Caco-2 (cell line): ENCODE data around the gene FAM174C. TPM values are rescaled to one million over a fixed set of nuclear protein-coding genes. Genes with fewer than 3 reads are reported as not detected.

Experiments used
- BruUV-seq: library from RNA; stranded (reverse); fragments of 400-500 nt; replicated peaks from 2 replicates; lab custom pipeline; 2021; lab: Mats Ljungman, UMichigan
- CTCF ChIA-PET: fragments of 300-600 bp; sonication (Branson Sonifier 250); formaldehyde crosslinking; loops from one replicate; lab custom pipeline; 2022; ENCODE audit warnings: antibody characterized with exemption; lab: Charles Lee
- POLR2A ChIA-PET: fragments of 300-600 bp; sonication (Branson Sonifier 250); formaldehyde crosslinking; loops from one replicate; lab custom pipeline; 2022; ENCODE audit warnings: antibody characterized with exemption; lab: Charles Lee
- DNase-seq, 2 experiments: peaks; one replicate each; pipeline versions ENCODE4 v3.0.0 to v3.0.0-alpha.2; 2020 to 2022
- H3K27me3 ChIP-seq: replicated peaks from 2 replicates; pipeline ENCODE4 v1.6.0; 2011; ENCODE audit warnings: low read length; ENCODE audit not compliant: control insufficient read depth, insufficient read depth
- H3K36me3 ChIP-seq: 2 replicates; pipeline ENCODE4 v1.5.1; 2011; ENCODE audit warnings: low read length; ENCODE audit not compliant: control insufficient read depth, insufficient read depth
- H3K4me1 ChIP-seq: fragments of 250-450 bp; sonication (Bioruptor Pico); 2 replicates; pipeline ENCODE4 v1.5.1; 2020; ENCODE audit warnings: mild to moderate bottlenecking
- H3K4me3 ChIP-seq: 2 replicates; pipeline ENCODE4 v1.5.1; 2011; ENCODE audit warnings: low read depth, mild to moderate bottlenecking, control low read depth, low read length
- H3K9me3 ChIP-seq: fragments of 250-450 bp; sonication (Bioruptor Pico); 2 replicates; pipeline ENCODE4 v1.5.1; 2020; ENCODE audit warnings: mild to moderate bottlenecking, moderate library complexity
- H3K27ac Mint-ChIP-seq: one replicate; pipeline ENCODE4 v1.8.0; 2022; ENCODE audit warnings: mixed read lengths; ENCODE audit not compliant: unreplicated experiment
- H3K27me3 Mint-ChIP-seq: one replicate; pipeline ENCODE4 v1.8.0; 2022; ENCODE audit warnings: mixed read lengths; ENCODE audit not compliant: insufficient read depth, unreplicated experiment
- H3K36me3 Mint-ChIP-seq: one replicate; pipeline ENCODE4 v1.8.0; 2022; ENCODE audit warnings: mild to moderate bottlenecking, mixed read lengths; ENCODE audit not compliant: insufficient read depth, unreplicated experiment
- H3K4me1 Mint-ChIP-seq: one replicate; pipeline ENCODE4 v1.8.0; 2022; ENCODE audit warnings: low read depth, mixed read lengths; ENCODE audit not compliant: unreplicated experiment
- H3K4me3 Mint-ChIP-seq: one replicate; pipeline ENCODE4 v1.8.0; 2022; ENCODE audit warnings: mild to moderate bottlenecking, moderate library complexity, mixed read lengths; ENCODE audit not compliant: unreplicated experiment
- H3K9me3 Mint-ChIP-seq: one replicate; pipeline ENCODE4 v1.8.0; 2022; ENCODE audit warnings: mixed read lengths; ENCODE audit not compliant: unreplicated experiment
- intact Hi-C: fragments of 100-400 bp; cut with micrococcal nuclease; formaldehyde crosslinking; loops from one replicate; pipeline ENCODE4 v1.10.0; 2022; ENCODE audit not compliant: unreplicated experiment
- total RNA-seq: library from RNA; stranded (reverse); gene quantifications from 2 replicates; pipeline ENCODE4 v1.2.3, GENCODE V29; 2022
- TF ChIP-seq, protein P1 (sequence below), 2 experiments: fragments of 200-600 bp in 1 of 2; IDR thresholded peaks; 1 replicate in 1 of 2; 2 replicates in 1 of 2; pipeline versions ENCODE4 v1.5.1 to v1.8.0; 2011 to 2022; ENCODE audit warnings: antibody characterized with exemption in 1 of 2, control low read depth in 1 of 2, inconsistent platforms in 1 of 2, low read depth in 1 of 2, low read length in 1 of 2, mild to moderate bottlenecking in 1 of 2, moderate library complexity in 1 of 2; ENCODE audit not compliant: insufficient read depth in 1 of 2, severe bottlenecking in 1 of 2, unreplicated experiment in 1 of 2

Gene FAM174C
- total RNA-seq, 1 experiment from 2014 or later, result 51.0 TPM

- no peaks in the 10 kb centered on the region for H3K9me3 ChIP-seq
- H3K4me3 ChIP-seq, result peak overlapping the region; percentile 28
- BruUV-seq, result no TSS peak
- Mint-ChIP-seq H3K27me3 (no peaks in the 10 kb centered on the region), H3K27ac (peak overlapping the region; percentile 98), H3K4me1 (peaks cover 18% of the 10 kb centered on the region), H3K9me3 (no peaks in the 10 kb centered on the region), H3K4me3 (peak overlapping the region; percentile 78), H3K36me3 (peaks cover 93% of the 10 kb centered on the region)
- TF ChIP-seq, protein P1, sequence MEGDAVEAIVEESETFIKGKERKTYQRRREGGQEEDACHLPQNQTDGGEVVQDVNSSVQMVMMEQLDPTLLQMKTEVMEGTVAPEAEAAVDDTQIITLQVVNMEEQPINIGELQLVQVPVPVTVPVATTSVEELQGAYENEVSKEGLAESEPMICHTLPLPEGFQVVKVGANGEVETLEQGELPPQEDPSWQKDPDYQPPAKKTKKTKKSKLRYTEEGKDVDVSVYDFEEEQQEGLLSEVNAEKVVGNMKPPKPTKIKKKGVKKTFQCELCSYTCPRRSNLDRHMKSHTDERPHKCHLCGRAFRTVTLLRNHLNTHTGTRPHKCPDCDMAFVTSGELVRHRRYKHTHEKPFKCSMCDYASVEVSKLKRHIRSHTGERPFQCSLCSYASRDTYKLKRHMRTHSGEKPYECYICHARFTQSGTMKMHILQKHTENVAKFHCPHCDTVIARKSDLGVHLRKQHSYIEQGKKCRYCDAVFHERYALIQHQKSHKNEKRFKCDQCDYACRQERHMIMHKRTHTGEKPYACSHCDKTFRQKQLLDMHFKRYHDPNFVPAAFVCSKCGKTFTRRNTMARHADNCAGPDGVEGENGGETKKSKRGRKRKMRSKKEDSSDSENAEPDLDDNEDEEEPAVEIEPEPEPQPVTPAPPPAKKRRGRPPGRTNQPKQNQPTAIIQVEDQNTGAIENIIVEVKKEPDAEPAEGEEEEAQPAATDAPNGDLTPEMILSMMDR (IDR thresholded peaks at IDR 0.05; ENCODE audit: insufficient read depth in 1 of 2, low read depth in 1 of 2, low read length in 1 of 2, severe bottlenecking in 1 of 2, unreplicated experiment in 1 of 2), result no peak
- intact Hi-C loops, result loop anchor here (1.0 kb wide), 2 partner anchors 7 to 11 kb away; partner anchors contain the start of gene CIRBP
- H3K4me1 ChIP-seq, result peaks cover 75% of the 10 kb centered on the region
- POLR2A ChIA-PET, result interaction anchor here (1.2 to 3.1 kb wide), 2 partner anchors 10 to 14 kb away, joined by 5 to 62 read pairs; partner anchors contain the start of gene CIRBP
- CTCF ChIA-PET, result interaction anchor here (0.6 to 5.2 kb wide), 2 partner anchors 15 kb away, joined by 3 to 41 read pairs; no protein-coding TSS in a partner anchor
- no peaks in the 10 kb centered on the region for H3K27me3 ChIP-seq
- no peak for DNase-seq
- H3K36me3 ChIP-seq, result peaks cover 13% of the 10 kb centered on the region
Observed at GRCh38 chr19:1258707-1259205, 16.6 kb upstream of the FAM174C start.

DNA sequence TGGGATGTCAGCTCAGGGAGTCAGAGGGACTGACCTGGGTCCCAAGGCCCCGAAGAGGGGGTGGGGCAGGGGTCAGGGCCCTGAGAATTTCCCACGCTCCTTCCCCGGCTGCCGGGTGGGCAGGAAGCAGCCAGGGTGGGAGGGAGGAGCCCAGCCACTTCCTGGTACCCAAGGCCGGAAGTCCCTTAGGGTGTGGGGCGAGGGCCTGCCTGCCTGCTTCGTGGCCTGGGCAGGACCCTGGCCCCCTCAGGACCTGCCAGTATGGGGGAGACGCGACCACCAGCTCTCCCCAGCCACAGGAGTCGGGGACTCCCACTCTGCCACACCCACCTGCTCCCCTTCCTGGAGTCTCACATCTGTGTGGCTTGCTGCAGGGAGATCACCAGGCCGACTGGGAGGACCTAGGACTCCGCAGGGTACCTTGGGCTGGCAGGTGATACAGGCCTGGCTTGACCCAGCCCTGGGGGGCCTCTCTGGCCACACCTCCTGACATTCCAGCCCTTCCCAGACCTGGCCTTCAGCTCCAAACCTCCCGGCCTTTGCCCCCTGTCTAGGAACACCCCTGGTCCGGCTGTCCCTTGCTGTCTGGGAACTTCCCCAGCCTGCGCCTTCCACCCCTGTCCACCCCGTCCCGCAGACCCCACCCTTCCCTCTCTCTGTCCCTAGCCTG is 16.0 kb upstream of the FAM174C start:
- BruUV-seq, result TSS peak; percentile 88
- POLR2A ChIA-PET, result interaction anchor here (0.5 to 3.1 kb wide), 4 partner anchors 10 to 334 kb away, joined by 3 to 62 read pairs (median 4); partner anchors contain the start of gene CIRBP
- Mint-ChIP-seq H3K27me3 (no peaks in the 10 kb centered on the region), H3K4me1 (peaks cover 18% of the 10 kb centered on the region), H3K4me3 (peak overlapping the region; percentile 78), H3K27ac (peak overlapping the region; percentile 98), H3K9me3 (no peaks in the 10 kb centered on the region), H3K36me3 (peaks cover 91% of the 10 kb centered on the region)
- H3K4me3 ChIP-seq, result peak overlapping the region; percentile 28
- no peaks in the 10 kb centered on the region for H3K9me3 ChIP-seq
- peaks cover 72% of the 10 kb centered on the region for H3K4me1 ChIP-seq
- peaks cover 13% of the 10 kb centered on the region for H3K36me3 ChIP-seq
- CTCF ChIA-PET, result interaction anchor here (0.5 to 5.2 kb wide), 5 partner anchors 10 to 297 kb away, joined by 3 to 41 read pairs (median 5); partner anchors contain the start of genes CIRBP and REEP6
- DNase-seq, result peak; percentile 96 to 97
- intact Hi-C loops, result loop anchor here (1.0 kb wide), 2 partner anchors 8 to 10 kb away; partner anchors contain the start of gene CIRBP
- H3K27me3 ChIP-seq, result no peaks in the 10 kb centered on the region
- TF ChIP-seq, protein P1 (IDR thresholded peaks at IDR 0.05; ENCODE audit: insufficient read depth in 1 of 2, low read depth in 1 of 2, low read length in 1 of 2, severe bottlenecking in 1 of 2, unreplicated experiment in 1 of 2), result peak in 1 of 2 experiments; percentile 5
